GM21723 (cell line): ENCODE results near the gene KRT31.
"Not testable (repeated sequence)": the region's sequence is repeated elsewhere in the genome, so short reads cannot be mapped to it uniquely, and the experiment has no call there.

Experiments used
- ATAC-seq: cut with Tn5 transposase; IDR thresholded peaks from one replicate; pipeline ENCODE4 v1.9.1; 2021; ENCODE audit warnings: mild to moderate bottlenecking, moderate library complexity; ENCODE audit not compliant: unreplicated experiment

The KRT31 gene

GRCh38 chr17:41392278-41392677, 5.1 kb downstream of the KRT31 start:
- ATAC-seq: no peak

GRCh38 chr17:41391535-41391934, 5.9 kb downstream of the KRT31 start:
- ATAC-seq: no peak

GRCh38 chr17:41390411-41390938, 6.9 kb downstream of the KRT31 start:
- ATAC-seq: no peak

- ATAC-seq: no peak
Measured at GRCh38 chr17:41387670-41388069, 9.7 kb downstream of the KRT31 start.

- ATAC-seq: no peak
Measured at GRCh38 chr17:41386227-41386626, 11.2 kb downstream of the KRT31 start.

GRCh38 chr17:41383690-41384089, 13.7 kb downstream of the KRT31 start:
- no peak for ATAC-seq

GRCh38 chr17:41382394-41382793, 15.0 kb downstream of the KRT31 start:
- ATAC-seq: no peak

- not testable (repeated sequence) for ATAC-seq
Measured at GRCh38 chr17:41381943-41382342, 15.5 kb downstream of the KRT31 start, which contains the start of gene KRT34. KRT34 (minus strand) TSS chr17:41382306; CDS start chr17:41382246, 60 bp downstream.

GRCh38 chr17:41380091-41380490, 17.3 kb downstream of the KRT31 start:
- ATAC-seq: not testable (repeated sequence)

- no peak for ATAC-seq
Measured at GRCh38 chr17:41377546-41377945, 19.9 kb downstream of the KRT31 start.

GRCh38 chr17:41369713-41370112, 27.7 kb downstream of the KRT31 start, which contains the start of gene KRT33B:
KRT33B (minus strand) TSS chr17:41369813; CDS start chr17:41369750, 63 bp downstream.
- no peak for ATAC-seq

- no peak for ATAC-seq
Measured at GRCh38 chr17:41369023-41369422, 28.4 kb downstream of the KRT31 start.

- no peak for ATAC-seq
Measured at GRCh38 chr17:41367426-41368075, 29.9 kb downstream of the KRT31 start.

- no peak for ATAC-seq
Measured at GRCh38 chr17:41366070-41366469, 31.3 kb downstream of the KRT31 start.

GRCh38 chr17:41363881-41364280, 33.5 kb downstream of the KRT31 start:
- no peak for ATAC-seq

- no peak for ATAC-seq
Measured at GRCh38 chr17:41360296-41360995, 37.0 kb downstream of the KRT31 start.

- ATAC-seq: no peak
Measured at GRCh38 chr17:41354536-41354935, 42.9 kb downstream of the KRT31 start.

- ATAC-seq: no peak
Measured at GRCh38 chr17:41352597-41353366, 44.6 kb downstream of the KRT31 start.

- no peak for ATAC-seq
Measured at GRCh38 chr17:41351177-41351576, 46.2 kb downstream of the KRT31 start.

GRCh38 chr17:41350381-41350878, 47.0 kb downstream of the KRT31 start, which contains the start of gene KRT33A:
KRT33A (minus strand) TSS chr17:41350828; CDS start chr17:41350767, 61 bp downstream.
- not testable (repeated sequence) for ATAC-seq
